Renal cortex interstitium (tissue), 11 donors: ENCODE data around the gene MYB. TPM values are rescaled to one million over a fixed set of nuclear protein-coding genes. Genes with fewer than 3 reads are reported as not detected.

Source experiments
- DNase-seq, 11 donors: peaks; one replicate each; pipeline ENCODE4 v3.0.0-alpha.2; 2013; ENCODE audit warnings: low read depth in 9 of 11, low spot score in 4 of 11; ENCODE audit errors: extremely low read depth in 1 of 11
- polyA plus RNA-seq, 3 donors: library from polyadenylated mRNA; unstranded; fragments of 120-200 nt; gene quantifications; one replicate each; pipeline ENCODE4 v1.2.1, GENCODE V29; 2013; ENCODE audit not compliant: insufficient read length in 3 of 3

Gene MYB
- polyA plus RNA-seq, 3 donors: 3.9 to 5.5 (median 5.2) TPM

DNA sequence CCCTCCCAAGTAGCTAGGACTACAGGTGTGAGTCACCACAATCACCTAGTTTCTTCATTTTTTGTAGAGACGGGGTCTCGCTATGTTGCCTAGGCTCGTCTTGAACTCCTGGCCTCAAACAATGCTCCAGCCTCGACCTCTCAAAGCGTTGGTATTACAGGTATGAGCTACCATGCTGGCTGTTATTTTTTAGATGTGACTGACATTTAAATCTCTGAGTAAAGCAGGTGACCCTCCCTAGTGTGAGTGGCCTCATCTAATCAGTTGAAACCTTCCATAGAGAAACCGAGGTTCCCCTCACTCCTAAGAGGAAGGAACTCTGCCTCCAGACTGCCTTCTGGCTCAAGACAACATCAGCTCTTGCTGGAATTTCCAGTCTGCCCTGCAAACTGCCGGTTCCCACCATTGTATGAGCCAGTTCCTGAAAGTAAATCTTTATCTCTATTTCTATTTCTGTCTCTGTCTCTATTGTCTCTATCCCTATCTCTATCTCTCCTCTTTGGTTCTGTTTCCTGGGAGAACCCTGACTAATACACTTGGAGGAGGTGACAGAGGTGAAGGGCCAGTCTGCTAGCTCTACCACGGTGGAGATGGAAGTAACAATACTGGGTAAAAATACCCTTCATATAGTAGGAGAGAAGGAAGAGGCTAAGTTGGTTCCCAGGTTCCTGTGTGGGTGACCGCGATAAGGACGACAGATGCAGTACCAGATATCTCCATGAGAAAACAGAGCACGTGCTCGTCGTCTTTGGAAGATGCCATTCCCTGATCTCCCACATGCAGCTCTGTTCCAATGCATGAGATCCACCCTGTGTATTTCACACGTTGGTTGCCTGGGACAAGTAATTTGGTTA is 81.0 kb downstream of the MYB start:
- no peak for DNase-seq

GRCh38 chr6:135265278-135265677 is 84.2 kb downstream of the MYB start:
- no peak for DNase-seq

- DNase-seq: no peak
Observed at GRCh38 chr6:135266675-135267074, 85.6 kb downstream of the MYB start.

DNA sequence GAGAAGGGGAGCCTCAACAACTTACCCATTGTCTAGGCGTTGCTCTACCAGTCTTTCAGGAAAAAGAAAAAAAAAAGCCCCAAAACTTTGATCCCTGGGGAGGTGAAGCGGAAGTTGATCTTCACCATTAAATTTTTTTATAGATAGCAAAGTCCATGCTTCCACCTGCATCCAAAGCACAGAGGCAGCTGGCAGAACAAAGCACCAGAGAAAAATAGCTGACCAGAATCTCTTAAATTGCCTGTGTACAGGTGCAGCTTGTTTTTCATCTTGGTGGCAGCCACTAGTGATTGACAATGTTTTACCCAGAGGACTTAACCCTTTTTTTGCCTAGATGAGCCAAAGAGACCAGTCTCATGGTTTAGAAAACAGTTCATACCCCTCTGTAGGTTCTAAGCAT is 86.0 kb downstream of the MYB start:
- DNase-seq: no peak

GRCh38 chr6:135268263-135268662 is 87.2 kb downstream of the MYB start:
- no peak for DNase-seq

DNA sequence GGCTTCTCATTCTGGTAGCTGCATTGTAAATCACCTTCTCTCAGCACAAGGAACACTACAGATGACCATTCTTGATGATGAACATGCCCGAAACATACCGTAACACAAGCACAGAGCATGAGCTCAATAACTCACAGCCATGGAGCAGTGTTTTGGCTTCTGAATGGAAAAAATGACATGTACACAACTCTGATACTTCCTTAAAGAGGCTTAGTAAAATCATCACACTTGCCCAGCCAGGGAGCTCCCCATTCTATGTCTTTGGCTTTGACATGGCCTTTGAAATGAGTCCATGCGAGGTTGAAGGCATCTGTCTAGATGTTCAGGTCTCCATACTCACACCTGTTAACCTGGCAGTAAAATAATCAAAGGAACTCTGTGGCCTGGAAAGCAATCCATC is 87.6 kb downstream of the MYB start:
- no peak for DNase-seq

Other genes with a start within 250 kb of the MYB start
- gene ALDH8A1, start 231.2 kb upstream of the MYB start, polyA plus RNA-seq: 10 to 100 TPM; 29.0 to 36.4 (median 32.3) TPM
- 10 to 100 TPM; 75.5 to 78.1 (median 77.0) TPM for gene HBS1L, start 126.5 kb upstream of the MYB start, polyA plus RNA-seq